Activated CD4-positive, alpha-beta T cell treated with anti-CD3 and anti-CD28 coated beads for 1 hour (primary cell): Measurements from ENCODE around the gene ERBB4.
"Not testable (repeated sequence)": the region's sequence is repeated elsewhere in the genome, so short reads cannot be mapped to it uniquely, and the experiment has no call there.

Source experiments
- DNase-seq: peaks from one replicate; pipeline ENCODE4 v3.0.0-alpha.2; 2020

The ERBB4 gene

DNA sequence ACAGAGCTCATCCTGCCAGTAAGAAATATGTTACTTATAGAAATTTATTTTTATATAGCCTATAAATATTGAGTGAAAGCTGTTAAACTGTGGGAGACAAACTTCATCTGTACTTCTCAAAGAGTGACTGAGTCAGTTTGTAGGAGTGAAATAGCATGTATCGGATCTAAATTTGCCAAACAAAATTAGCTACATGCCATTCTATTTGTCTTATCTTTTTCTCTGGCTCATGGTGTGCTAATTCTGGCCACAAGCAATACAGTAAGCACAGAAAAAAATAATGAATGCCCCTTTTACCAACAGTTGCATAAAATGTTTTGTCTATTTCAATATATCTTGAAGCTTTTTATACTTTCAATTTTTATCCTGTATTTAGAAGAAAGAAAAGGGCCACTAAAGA lies 12.5 kb downstream of the ERBB4 start:
- DNase-seq: no peak

DNA sequence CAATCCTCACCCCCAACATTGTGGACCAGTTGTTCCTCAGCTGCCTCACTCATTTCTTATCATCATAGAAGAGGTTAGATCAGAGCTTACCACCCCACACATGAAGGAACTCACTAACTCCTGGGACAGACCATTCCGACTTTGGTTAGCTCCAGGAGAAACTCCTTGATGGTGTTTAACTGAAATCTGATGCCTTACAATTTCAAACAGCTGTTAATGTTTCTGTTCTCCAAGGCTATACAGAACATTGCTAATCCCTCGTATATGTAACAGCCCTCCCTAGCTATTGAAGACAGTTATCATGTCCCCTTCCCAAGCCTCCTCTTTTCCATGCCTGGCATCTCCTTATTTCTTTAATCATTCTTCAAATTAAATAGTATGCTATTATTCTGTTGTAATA lies 14.8 kb downstream of the ERBB4 start:
- no peak for DNase-seq

- DNase-seq: no peak
Observed at GRCh38 chr2:212520340-212520739, 18.3 kb downstream of the ERBB4 start.

- no peak for DNase-seq
Observed at GRCh38 chr2:212517693-212518092, 20.9 kb downstream of the ERBB4 start.

DNA sequence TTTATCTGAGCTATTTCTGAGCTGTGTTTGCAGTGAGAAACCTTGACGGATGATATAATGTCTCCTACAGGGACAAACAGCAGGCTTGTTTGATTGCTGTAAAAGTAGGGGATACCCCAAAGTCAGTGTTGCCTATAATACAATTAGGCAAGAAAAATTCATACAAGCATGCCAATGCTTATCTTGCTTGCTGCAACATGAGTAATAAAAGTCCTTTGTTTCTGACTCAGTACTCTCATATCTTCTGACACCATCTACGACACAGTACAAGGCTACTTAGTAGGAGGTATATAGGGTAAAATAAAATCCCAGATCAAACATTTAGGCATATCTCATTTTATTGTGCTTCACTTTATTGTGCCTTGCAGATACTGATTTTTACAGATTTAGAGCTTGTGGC lies 33.0 kb downstream of the ERBB4 start:
- DNase-seq: no peak

- no peak for DNase-seq
Observed at GRCh38 chr2:212495046-212495445, 43.6 kb downstream of the ERBB4 start.

DNA sequence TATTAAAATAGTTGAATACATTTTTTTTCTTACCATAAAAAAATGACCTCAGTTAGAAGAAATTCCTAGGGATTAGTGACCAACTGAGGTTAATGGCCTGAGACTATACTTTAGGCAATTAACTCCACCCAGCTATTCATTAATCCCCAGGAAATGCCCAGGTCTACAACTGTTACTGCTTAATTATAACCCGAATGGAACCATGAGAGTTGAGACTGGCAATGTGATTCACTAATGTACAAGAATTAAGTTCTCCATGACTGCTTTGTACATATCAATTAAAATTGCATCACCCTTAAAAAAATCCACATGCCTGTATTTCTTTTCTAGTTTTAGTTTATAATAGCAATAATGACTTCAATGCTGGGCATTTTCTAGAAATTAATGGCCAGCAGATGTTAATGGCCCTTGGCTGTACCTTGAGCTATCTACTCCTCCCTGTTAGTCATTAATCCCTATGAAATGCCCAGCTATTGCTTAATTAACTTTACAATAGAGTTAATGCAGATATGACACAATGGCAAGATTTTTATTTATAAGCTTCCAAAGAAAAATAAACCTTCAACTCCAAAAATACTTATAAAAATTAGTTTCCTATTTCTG lies 44.1 kb downstream of the ERBB4 start:
- DNase-seq: no peak

GRCh38 chr2:212489719-212490346 lies 48.8 kb downstream of the ERBB4 start:
- no peak for DNase-seq

DNA sequence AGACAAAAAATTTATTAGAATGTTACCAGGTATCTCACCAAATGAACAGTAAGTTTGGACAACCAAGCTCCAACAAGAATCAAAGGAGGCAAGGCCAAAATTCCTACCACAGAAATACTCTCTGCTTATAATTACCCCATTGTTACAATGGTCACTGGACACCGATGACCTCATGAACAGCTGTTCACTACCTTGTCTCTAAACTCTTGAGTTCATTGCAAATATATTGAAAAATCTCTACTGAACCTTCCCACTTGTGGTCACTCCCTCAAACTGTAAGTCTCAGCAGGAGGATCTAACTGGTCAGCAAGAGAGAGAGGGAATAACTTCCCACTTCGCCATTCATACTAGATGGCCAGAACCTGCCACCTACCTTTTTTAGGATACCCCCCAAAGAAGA lies 50.0 kb downstream of the ERBB4 start:
- DNase-seq: no peak

- DNase-seq: no peak
Observed at GRCh38 chr2:212484563-212485080, 54.0 kb downstream of the ERBB4 start.

DNA sequence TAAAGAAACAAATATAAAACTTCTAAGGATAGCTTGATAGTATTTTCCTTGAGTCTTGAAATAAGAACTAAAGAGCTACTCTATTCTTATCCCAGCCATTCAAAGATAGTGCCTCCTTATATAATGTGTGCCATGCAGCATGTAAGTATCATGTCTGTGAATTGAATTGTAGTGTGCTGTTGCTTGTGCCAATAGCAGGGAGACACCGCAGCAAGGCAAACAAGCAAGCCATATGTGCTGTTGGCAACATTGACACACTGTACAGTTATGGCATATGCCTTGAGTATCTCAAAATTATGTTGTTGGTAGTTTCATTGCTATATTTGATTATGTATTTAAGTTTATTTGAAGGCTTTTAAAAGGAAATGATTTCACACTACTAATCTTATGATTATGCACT lies 58.2 kb downstream of the ERBB4 start:
- DNase-seq: no peak

- no peak for DNase-seq
Observed at GRCh38 chr2:212477571-212477970, 61.0 kb downstream of the ERBB4 start.

GRCh38 chr2:212473211-212473610 lies 65.4 kb downstream of the ERBB4 start:
- no peak for DNase-seq

- DNase-seq: not testable (repeated sequence)
Observed at GRCh38 chr2:212467551-212467950, 71.1 kb downstream of the ERBB4 start.

- DNase-seq: no peak
Observed at GRCh38 chr2:212465456-212465855, 73.1 kb downstream of the ERBB4 start.

- DNase-seq: not testable (repeated sequence)
Observed at GRCh38 chr2:212461708-212462107, 76.9 kb downstream of the ERBB4 start.

GRCh38 chr2:212454149-212454548 lies 84.5 kb downstream of the ERBB4 start:
- DNase-seq: no peak

- DNase-seq: no peak
Observed at GRCh38 chr2:212451786-212452231, 86.8 kb downstream of the ERBB4 start.

DNA sequence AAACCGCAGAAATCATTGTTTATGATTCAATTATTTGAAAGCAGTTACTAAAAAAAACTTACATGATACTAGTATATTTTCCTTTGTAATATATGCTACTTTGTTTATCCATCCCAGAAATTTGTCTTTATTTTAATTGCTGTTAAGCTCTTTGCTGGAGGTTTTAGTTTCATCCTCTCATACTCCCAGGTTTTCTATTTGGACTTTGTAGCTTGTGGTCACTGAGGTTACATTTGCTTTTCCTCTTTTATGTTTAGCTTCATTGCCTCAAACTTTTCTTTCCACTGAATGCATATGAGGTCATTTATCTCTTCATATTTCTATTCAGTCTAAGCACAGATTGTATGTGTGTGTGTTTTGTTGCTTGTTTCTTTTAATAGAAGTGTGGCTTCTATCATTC lies 89.9 kb downstream of the ERBB4 start:
- DNase-seq: no peak

DNA sequence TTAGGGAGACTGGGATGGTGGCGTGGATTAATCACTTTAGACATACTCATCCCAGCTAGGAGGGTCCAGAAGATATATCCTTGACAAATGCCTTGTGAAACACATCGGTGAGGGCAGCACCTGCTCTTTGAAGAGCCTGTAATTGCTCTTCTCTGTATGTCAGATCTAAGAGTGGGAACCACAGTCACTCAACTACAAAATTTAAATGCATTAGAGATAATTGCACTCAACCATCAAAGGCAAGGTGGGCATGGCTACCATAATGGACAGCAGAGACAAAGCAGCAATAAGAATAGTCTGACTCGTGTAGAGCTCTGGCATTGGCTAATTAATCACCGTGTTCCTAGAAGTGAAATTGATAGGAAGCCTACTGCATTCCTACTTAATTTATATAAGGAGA lies 96.8 kb downstream of the ERBB4 start:
- DNase-seq: no peak

DNA sequence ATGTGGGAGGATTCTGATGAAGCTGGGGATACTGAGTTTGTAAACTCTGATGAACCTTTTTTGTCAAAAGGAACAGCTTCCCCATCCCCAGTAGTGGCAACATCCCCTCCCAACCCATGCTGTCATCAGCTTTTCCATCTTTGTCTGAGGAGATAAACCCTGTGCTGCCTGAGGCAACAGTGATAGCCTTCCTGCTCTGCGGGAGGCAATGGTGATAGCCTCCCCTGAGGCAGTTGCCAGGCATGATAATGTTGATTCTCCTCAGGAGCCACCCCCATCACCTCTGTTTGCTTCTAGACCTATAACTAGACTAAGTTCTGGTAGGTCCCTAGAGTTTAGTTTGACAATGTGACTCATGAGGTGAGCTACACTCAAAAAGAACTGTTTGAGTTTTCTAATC lies 97.5 kb downstream of the ERBB4 start:
- DNase-seq: no peak

DNA sequence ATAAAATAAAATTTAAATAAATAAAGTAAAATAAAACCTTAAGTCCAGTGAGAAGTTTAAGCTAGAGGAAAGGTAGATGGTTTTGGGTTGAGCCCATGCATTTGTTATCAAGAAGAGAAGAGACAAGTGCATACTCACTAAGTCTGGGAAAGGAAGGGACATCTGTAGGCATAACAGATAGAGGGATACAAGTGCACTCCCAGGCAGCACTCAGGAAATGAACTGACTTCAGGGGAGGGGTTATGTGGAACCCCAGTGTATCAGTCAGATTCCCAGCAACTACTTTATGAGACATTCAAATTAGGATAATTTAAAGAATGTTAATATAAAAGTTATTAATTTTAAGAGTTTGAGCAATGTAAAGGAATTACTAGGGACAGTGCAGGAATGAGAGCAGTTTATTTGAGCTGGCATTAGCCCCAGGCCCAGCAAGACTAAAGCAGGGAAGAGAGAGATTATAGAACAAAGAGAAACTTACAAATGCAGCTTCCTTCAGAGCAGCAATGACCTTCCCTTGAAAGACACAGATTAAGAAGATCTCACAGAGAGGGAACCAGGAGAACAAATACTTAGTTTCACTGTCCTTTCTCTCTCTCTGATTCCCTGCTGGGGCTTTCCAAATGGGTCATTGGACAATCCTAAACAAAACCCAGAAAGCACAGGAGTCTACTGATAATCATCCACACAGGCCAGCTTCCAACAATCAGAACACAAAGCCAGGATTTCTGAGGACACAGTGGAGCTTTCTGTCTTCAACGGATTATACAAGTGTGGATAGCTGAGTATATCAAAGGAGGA lies 109.7 kb downstream of the ERBB4 start:
- DNase-seq: no peak

- DNase-seq: no peak
Observed at GRCh38 chr2:212427638-212428037, 111.0 kb downstream of the ERBB4 start.
